Stimulated activated CD4-positive, alpha-beta T cell treated with anti-CD3 and anti-CD28 coated beads, Interleukin-2, amount 100 ng/mL, for 48 hours (primary cell): Measurements from ENCODE around the gene SOX12.

Experiments
- DNase-seq, 2 donors: peaks; one replicate each; pipeline ENCODE4 v3.0.0-alpha.2; 2020

Gene SOX12

DNA sequence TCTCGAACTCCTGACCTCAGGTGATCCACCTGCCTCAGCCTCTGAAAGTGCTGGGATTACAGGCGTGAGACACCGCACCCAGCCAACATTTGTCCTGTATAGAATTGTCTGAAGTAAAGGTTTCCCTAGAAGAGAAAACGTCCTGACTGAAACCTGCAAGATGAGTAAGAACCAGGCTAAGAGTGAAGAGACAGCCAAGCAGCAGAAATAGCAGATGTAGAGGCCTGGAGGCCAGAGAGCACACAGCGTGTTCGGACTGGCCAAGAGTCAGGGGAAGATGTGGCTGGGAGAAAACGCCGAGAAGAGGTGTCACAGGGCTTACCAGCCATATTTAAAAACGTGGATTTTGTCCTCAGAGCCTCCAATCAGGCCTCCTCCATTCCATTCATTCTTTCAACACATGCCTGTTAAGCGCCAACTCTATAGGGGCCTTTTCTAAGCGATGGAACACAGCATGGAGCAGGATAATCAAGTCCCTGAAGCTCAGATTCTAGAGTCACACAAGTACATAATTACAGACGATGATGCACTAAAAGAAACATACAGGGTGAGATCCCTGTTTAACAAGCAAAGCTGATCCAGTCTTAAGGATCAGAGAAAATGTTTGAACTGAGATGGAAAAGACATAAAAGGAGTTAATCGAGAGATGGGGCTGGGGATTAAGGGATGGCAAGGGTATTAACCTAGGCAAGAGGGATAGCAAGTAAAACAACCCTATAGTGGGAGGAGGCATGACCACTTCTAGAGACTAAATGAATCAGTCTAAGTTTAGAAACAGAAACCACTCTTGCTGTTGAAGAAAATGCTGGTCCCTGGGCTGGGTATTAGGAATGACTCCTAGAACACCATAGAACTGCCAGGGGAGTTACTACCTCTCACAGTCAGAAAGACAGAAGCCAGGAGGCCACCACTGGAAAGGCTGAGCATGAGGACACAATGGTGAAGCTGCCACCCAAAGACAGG, 23.2 kb upstream of the SOX12 start:
- no peak for DNase-seq

DNA sequence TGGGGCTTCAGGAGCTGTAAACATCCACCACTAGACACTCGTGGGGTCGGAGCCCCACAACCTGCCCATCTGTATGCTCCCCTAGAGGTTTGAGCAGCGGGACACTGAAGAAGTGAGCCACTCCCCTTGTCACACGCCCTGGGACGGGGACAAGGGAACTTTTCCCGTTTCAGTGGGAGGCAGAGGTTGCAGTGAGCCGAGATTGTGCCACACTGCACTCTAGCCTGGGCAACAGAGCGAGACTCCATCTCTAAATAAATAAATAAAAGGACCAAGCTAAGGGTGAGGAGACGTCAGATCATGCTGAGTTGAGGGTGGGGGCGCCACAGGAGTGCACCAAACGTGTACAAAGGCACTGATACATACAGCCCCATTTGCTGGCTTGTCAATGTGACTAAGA, 19.6 kb upstream of the SOX12 start:
- no peak for DNase-seq

DNA sequence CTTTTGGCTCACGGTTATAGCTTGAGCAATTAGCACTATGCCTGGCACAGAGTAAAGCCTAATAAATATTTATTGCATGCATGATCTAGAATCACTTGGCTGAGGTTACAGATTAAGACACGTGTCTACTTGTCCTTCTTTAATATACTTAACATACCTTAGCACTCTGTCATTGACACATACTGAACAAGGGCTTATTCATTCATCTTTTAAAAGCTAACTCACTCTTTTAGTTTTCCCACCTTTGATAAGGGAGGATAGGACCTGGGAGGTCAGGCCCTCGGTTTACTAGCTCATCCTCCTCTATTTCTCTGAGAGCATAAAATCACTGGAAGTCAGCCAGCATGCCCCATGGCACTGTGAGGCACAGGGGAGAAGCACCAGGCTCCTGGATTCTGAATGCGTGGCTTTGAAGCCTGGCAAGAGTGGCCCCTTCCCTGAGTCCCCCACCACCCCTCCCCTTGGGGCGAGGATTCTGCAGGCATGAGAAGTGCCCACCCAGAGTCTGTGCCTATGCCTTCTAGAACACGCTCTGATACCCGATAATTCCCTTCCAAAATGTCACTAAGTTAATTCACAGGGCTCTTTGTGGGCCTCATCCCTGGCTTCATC, 16.8 kb upstream of the SOX12 start:
- DNase-seq, result no peak

DNA sequence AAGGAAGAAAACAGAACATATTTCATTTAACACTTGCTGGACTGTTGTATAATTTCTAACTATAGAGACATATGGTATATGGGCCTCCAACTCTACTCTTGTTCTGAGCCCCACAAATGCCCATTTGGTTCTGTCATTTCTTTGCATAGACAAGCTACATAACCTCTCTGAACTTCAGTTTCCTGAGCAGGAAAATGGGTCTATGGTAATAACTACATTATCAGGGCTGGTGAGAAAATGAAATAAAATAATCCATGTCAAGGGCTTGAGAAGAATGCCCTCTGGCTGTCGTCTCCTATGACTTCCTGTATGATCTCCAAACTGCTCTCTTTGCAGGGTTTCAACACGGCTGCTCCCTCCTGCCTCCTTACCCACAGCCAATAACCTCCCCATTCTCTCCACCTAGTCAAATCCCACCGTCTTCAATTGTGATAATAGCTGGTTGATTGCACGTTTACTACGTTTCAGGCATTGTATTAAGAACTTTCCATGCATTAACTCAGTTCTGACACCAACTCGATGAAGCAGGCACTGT, 16.0 kb upstream of the SOX12 start:
- no peak for DNase-seq

DNA sequence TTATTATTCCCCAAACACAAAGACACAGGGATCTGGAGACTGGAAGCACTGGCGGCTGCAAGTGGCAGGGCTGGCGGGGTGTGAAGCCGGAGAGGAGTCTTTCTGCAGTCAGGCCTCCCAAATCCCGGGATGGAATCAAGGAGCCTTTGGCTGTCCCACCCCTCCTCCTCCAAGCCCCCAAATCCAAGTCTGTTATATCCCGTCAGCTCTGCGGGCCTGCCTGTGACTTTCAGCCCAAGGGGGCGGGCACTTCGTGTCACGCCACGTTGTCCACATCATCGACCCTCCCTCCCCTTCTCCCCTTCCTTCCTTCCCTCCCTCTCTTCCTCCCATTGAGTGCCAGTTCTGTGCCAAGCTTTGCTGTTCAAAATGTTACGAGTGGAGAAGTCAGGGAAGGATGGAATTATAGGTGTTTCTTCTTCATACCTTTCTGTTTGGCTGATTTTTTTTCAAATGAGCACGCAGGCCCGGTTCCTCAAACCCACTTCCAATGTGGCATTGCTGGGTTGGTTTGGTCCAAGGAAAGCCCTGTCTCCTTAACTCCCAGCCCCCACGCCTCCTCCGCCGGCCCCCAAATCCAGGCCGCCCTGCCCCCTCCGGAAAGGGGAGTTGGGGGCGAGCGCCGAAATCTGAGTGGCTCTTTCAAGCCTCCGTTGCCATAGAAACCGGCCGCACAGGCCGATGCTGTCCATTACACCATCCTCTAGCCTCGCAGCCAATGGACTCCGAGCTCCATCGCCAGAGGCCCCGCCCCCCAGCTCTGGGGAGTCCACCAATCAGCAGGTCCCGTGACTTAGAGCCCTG, 15.3 kb upstream of the SOX12 start:
- peak; percentile 68 to 78 for DNase-seq

DNA sequence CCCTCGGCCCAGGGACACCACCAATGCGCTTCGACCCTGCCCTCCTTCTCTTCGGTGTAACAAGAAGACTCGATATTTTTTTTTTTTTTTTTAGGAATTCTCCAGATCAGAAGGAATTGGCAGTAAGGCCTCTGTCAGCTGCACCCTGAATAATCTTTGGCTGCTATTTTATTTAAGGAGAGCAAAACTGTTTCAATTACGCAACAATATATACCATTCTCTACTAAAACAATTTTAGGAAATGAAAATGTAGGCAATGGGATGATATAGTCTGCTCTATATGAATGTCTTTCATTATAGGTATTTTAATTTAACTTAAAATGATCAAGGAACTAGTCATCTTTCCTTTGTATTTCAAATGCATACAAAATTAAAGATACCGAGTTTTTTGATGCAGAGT, 14.7 kb upstream of the SOX12 start:
- no peak for DNase-seq

DNA sequence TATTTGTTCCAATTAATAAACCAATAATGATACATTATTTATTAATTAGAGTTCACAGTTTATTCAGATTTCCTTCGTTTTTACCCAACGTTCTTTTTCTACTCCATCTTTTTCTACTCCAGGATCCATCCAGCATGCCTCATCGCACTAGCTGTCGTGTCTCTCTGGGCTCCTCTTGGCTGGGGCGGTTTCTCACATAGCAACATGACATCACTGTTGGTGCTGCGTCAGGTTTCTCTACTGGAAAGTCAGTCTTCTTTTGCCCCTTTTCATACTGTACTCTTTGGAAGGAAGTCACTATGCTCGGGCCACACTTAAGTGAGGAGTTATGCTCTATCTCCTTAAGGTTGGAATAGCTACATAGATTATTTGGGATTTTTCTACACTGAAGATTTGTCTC, 13.7 kb upstream of the SOX12 start:
- no peak for DNase-seq

DNA sequence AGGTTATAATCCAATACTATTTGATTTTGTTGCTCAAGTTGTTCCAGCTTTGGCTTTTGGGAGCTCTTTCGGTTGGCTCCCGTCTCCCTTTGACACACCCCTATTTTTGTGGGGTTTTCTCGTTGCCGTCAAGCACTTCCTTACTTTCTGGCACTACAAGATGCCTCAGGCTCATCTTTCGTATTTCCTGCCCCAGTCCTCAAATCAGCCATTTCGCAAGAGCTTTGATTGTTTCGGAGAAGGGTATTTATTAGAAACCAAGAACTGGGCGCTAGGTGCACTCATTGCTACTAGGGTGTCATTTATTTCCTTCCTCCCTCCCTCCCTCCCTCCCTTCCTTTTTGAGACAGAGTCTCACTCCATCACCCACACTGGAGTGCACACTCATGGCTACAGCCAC, 13.3 kb upstream of the SOX12 start:
- DNase-seq, result no peak

DNA sequence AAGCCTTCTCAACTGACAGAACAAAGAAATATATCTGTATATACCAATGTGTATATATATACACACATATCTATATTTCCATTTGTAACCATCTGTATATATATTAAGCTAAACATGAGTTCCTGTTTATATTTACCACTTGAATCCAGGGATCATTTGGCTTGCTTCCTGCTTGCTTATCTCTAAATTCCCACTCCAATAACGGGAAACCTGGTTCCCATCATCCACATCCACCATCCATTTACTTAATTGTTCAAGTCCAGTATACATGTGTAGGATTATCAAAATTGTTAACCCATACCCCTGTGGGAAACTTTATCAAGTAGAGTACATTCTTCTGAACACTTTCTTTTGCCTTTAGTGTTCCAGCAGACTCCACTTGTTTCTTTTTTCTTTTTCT, 12.5 kb upstream of the SOX12 start:
- DNase-seq, result no peak

DNA sequence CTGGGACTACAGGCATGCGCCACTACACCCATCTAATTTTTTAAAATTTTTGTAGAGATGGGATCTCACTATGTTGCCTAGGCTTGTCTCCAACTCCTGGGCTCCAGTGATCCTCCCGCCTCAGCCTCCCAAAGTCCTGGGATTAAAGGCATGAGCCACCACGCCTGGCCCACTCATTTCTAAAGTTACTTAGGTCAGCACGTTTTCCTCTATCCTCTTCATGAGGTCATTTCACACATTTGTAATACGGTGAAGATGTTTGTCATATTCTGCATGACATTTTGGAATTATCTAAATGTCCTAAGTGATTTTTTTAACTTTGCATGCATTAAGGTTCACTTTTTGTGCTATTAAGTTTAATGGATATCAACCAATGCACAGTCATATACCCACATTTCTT, 11.9 kb upstream of the SOX12 start:
- DNase-seq, result no peak

DNA sequence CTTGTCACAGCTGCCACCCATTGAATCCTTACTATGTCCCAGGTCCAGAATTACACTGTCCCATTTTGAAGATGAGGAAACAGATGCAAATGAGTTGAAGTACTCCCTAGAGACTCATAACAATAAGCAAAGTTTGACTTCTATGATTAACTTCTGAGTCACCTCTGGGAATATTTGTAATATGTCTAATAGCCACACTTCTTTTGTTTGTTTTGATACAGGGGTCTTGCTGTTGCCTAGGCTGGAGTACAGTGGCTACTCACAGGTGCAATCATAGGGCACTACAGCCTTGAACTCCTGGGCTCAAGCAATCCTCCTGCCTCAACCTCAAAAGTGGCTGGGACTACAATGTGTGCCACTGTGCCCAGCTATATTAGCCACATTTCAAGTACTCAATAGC, 11.4 kb upstream of the SOX12 start:
- no peak for DNase-seq

DNA sequence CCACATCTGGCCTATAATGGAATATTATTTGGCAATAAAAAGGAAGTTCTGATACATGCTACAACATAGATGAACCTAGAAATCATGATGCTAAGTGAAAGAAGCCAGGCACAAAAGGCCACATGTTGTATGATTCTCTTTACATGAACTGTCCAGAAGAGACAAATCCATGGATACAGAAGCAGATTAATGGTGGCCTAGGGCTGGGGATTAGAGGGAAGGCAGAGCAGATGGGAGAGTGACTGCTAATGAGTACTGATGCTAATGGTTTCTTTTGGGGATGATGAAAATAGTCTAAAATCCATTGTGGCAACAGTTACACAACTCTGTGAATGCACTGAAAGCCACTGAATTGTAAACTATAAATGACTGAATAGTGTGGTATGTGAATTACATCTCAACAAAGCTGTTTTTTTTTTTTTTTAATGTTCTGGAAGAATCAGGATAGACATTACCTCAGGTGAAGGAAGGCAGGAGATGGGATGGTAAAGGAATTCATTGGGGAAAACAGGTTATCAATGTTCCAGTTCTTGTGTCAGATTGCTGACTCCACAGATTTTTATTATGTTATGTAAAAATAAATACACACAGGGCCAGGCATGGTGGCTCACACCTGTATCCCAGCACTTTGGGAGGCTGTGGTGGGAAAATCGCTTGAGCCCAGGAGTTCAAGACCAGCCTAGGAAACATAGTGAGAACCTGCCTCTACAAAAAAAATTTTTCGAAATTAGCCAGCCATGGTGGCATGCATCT, 8.9 kb upstream of the SOX12 start:
- no peak for DNase-seq

DNA sequence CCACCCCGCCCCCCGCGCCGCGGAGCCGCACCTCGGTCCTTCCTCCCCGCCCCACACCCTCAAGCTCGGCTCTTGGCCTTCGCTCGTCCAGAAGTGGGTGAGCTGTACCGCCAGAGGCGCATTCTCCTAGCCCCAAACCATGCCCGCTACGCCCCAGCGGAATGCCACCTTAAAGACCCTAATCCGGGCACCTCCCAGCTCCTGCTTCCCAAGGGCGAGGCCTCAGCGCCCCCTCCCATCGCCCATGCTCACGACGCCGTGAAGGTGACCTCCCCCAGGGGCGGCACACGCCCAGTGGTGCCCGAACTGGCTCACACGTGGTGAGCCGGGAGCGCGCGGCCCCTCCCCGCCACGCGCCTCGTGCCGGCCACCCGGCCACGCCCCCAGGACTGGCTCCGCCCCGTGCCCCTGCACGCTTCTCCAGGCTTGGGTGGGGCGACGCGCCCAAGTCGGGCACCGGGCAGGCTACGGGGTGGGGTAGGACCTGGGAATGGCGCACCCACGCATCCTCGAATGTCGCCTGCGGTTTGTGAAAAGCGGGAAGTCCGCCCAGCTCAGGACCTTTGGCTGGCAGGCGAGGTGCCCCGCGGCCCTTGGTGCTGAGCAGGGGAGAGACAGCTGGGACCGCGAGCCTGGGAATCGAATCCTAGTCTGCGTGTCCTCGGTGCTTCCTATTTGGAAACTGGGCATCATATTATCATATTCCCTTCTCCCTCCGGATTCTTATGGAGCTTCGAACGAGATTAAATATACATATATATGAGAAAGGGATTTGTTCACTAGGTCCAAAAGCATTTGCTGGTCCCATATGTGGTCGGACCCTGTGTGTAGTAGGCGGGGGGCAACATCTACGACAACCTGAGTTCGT, 941 bp upstream of the SOX12 start:
- peak; percentile 86 to 88 for DNase-seq

DNA sequence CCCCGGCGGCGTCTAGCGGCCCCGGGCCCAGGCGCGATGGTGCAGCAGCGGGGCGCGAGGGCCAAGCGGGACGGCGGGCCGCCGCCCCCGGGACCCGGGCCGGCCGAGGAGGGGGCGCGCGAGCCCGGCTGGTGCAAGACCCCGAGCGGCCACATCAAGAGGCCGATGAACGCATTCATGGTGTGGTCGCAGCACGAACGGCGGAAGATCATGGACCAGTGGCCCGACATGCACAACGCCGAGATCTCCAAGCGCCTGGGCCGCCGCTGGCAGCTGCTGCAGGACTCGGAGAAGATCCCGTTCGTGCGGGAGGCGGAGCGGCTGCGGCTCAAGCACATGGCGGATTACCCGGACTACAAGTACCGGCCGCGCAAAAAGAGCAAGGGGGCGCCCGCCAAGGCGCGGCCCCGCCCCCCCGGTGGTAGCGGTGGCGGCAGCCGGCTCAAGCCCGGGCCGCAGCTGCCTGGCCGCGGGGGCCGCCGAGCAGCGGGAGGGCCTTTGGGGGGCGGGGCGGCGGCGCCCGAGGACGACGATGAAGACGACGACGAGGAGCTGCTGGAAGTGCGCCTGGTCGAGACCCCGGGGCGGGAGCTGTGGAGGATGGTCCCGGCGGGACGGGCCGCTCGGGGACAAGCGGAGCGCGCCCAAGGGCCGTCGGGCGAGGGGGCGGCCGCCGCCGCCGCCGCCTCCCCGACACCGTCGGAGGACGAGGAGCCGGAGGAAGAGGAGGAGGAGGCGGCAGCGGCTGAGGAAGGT, 715 bp downstream of the SOX12 start:
- DNase-seq, result peak in 1 of 2 donors; percentile 46

DNA sequence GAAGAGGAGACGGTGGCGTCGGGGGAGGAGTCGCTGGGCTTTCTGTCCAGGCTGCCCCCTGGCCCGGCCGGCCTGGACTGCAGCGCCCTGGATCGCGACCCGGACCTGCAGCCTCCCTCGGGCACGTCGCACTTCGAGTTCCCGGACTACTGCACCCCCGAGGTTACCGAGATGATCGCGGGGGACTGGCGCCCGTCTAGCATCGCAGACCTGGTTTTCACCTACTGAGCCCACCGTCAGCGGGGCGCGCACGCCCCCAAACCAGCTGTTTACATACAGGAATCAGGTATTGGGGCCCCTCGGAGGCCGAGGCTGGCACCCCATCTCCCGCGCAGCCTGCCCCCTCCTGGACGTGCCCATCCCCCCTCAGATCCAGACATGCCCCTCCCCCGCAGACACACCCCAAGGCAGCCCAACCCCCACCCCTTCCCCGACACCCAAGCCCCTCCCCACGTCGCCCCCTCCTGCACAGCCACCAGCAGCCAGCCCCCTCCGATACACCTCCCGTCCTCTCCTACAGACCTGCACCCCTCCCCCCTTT, 1.4 kb downstream of the SOX12 start:
- DNase-seq, result no peak

DNA sequence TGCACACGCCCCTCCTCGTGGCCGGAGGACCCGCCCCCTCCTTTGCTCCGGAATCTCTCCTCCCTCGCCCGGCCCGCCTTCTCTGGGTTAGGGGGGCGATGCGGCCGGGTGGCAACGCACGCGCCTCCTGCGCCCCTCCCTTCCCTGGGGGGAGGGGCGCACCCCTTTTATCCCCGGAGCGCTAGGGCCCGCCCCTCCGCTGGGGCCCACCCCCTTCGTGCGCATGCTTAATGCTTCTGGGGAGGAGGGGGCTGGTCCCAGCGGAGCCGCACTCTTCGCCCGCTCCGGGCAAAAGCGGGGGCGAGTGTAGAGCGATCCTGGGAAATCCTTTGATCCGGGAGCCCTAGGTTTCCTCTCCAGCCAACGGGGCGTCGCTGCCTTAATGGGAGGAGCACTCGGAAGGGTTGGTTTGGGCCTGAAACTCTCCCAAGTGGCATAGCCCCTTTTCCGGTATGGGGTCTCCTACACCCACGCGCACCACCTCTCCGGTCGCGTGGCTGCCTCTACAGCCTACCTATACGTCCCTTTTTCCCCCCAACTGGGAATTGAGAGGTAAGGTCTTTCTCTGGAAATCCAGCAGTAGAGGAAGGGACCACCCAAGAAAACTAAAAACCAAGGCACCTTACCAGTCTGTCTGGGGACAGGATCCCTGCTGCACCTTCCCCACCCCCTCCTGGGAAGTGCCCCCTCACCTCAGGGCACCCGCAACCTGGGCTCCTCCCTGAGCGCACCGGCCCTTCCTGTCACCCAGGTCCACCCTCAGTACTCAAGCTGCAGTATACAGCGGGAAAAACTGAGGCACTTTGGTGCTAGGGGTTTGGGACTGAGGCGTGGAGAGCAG, 2.1 kb downstream of the SOX12 start:
- DNase-seq, result peak; percentile 46 to 66

DNA sequence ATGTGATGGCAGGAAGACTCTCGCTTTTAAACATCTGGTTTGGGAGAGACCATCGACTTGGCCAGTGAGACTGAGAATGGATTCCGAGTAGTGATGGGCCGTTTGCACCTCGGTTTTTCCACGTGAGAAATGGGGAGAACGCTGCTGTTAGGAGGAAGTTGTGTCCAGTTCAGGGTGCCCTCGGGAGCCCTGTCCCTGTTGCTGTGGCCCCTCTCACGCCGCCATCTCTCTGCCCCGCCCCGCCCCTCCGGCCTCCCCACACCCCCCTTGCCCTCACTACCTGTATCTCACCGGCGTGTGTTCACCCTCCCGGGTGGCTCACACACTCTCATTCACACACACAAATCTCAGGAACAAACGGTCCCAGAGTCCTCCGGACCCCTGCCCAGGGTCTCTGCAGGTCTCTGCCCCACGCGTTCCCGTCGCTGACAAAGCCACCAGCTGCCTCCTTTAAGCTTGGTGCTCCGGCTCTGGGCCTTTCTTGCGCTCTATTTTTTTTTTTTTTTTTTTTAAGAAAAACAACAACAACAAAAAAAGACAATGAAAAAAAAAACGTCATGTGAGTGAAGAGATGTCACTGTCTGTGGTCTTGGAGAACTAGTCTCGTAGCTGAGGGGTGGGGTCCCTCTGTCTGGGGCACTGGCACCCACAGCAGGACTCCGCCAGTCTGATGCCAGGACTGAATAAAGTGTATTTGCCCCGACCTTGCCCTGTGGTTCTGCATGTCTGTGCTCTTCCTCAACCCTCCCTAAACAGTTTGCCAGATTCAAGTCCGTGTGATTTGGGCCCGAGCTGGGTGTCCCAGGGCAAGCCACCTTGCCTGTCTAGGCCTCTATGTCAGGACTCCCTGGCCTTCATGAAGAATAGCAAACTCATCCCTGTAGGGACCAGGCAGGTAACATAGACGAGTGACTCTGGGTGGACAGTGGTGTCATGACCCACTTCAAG, 2.9 kb downstream of the SOX12 start:
- no peak for DNase-seq

DNA sequence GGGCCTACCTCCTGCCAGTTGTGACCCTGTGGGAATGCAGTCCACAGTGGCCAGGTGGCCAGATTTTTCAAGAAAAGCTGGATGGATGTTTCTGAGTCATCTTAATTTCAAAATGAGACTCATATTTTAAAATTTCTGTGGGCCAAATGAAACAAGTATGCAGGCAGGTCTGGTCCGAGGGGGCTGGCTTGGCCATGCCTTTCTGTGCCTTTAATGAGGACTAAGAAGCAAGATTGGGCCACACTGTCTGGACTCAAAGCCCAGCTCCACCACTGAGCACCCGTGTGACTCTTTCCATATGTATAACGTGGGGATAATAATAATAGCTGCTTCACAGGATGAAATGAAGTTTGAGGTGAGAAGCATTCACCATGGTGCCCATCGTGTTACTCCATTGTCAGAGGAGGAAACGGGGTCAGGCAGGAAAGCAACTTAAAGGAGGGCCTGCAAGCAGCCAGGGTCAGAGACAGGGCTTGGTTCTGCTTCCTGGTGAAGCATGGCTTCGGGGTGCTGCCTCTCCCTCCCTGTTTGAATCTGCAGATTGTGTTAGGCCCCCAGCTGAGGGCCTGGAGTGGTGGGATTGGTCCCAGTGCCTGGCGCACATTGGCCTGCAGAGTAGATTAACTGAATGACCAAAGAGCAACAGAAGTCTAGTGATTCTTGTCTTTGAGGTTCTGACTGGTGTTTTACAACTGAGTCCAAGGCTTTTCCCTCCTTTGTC, 3.8 kb downstream of the SOX12 start:
- DNase-seq, result no peak
